ENCODE results near the gene INPPL1.

INPPL1 gene

DNA sequence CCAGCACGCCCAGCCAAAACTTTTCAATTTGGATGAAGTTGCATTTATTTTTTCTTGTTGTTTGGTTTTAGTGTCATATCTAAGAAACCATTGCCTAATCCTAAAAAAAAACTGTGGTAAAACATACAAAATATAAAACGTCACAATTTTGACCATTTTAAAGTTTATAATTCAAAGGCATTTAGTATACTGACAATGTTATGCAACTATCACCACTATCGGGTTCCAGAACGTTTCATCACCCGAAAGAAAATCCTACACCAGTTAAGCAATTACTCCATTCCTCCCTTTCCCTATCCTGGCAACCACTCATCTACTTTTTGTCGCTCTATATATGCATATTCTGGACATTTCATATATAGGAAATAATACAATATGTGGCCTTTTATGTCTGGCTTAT is 49.9 kb downstream of the INPPL1 start:
- Histone ChIP-seq H3K4me3 (IDR thresholded peaks at IDR 0.05; ENCODE audit: insufficient read depth, low read depth, low read length) (no peak overlapping the region), H3K4me1 (ENCODE audit: low read depth, poor library complexity, severe bottlenecking) (peaks cover 30% of the 10 kb centered on the region), H4K20me1 (ENCODE audit: insufficient read depth) (no peaks in the 10 kb centered on the region), H3K4me2 (no peak overlapping the region), H3K79me2 (ENCODE audit: insufficient read depth, low read depth) (no peaks in the 10 kb centered on the region), H3K27me3 (ENCODE audit: insufficient read depth, low read depth) (no peaks in the 10 kb centered on the region), H3K36me3 (ENCODE audit: insufficient read depth) (no peaks in the 10 kb centered on the region), H3K9ac (no peak overlapping the region), H3K27ac (no peak overlapping the region), H2AFZ (ENCODE audit: low read depth) (no peak overlapping the region)
- TF ChIP-seq, protein P1, sequence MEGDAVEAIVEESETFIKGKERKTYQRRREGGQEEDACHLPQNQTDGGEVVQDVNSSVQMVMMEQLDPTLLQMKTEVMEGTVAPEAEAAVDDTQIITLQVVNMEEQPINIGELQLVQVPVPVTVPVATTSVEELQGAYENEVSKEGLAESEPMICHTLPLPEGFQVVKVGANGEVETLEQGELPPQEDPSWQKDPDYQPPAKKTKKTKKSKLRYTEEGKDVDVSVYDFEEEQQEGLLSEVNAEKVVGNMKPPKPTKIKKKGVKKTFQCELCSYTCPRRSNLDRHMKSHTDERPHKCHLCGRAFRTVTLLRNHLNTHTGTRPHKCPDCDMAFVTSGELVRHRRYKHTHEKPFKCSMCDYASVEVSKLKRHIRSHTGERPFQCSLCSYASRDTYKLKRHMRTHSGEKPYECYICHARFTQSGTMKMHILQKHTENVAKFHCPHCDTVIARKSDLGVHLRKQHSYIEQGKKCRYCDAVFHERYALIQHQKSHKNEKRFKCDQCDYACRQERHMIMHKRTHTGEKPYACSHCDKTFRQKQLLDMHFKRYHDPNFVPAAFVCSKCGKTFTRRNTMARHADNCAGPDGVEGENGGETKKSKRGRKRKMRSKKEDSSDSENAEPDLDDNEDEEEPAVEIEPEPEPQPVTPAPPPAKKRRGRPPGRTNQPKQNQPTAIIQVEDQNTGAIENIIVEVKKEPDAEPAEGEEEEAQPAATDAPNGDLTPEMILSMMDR (conservative IDR thresholded peaks at IDR 0.05; ENCODE audit: low read depth, low read length): no peak

GRCh38 chr11:72278905-72279304 is 54.3 kb downstream of the INPPL1 start:
- H2AFZ ChIP-seq (ENCODE audit: low read depth): no peak overlapping the region

GRCh38 chr11:72280037-72280436 is 55.5 kb downstream of the INPPL1 start:
- H3K9ac ChIP-seq: no peak overlapping the region
- H3K79me2 ChIP-seq (ENCODE audit: insufficient read depth, low read depth): no peaks in the 10 kb centered on the region
- H3K27ac ChIP-seq: no peak overlapping the region
- no peak overlapping the region for H2AFZ ChIP-seq (ENCODE audit: low read depth)
- TF ChIP-seq, protein P1 (conservative IDR thresholded peaks at IDR 0.05; ENCODE audit: low read depth, low read length): no peak
- no peaks in the 10 kb centered on the region for H3K4me1 ChIP-seq (ENCODE audit: low read depth, poor library complexity, severe bottlenecking)
- no peaks in the 10 kb centered on the region for H3K27me3 ChIP-seq (ENCODE audit: insufficient read depth, low read depth)
- no peak overlapping the region for H3K4me3 ChIP-seq (IDR thresholded peaks at IDR 0.05; ENCODE audit: insufficient read depth, low read depth, low read length)
- no peaks in the 10 kb centered on the region for H4K20me1 ChIP-seq (ENCODE audit: insufficient read depth)
- H3K36me3 ChIP-seq (ENCODE audit: insufficient read depth): no peaks in the 10 kb centered on the region
- no peak overlapping the region for H3K4me2 ChIP-seq

More at GRCh38 chr11:72278905-72279304, 54.3 kb downstream of the INPPL1 start:
- Histone ChIP-seq H3K4me2 (no peak overlapping the region), H3K9ac (no peak overlapping the region), H3K36me3 (ENCODE audit: insufficient read depth) (no peaks in the 10 kb centered on the region), H3K27me3 (ENCODE audit: insufficient read depth, low read depth) (no peaks in the 10 kb centered on the region), H3K27ac (no peak overlapping the region), H3K79me2 (ENCODE audit: insufficient read depth, low read depth) (no peaks in the 10 kb centered on the region), H4K20me1 (ENCODE audit: insufficient read depth) (no peaks in the 10 kb centered on the region), H3K4me1 (ENCODE audit: low read depth, poor library complexity, severe bottlenecking) (peaks cover 2% of the 10 kb centered on the region), H3K4me3 (IDR thresholded peaks at IDR 0.05; ENCODE audit: insufficient read depth, low read depth, low read length) (no peak overlapping the region)
- TF ChIP-seq, protein P1 (conservative IDR thresholded peaks at IDR 0.05; ENCODE audit: low read depth, low read length): no peak

GRCh38 chr11:72280726-72281315 is 56.3 kb downstream of the INPPL1 start:
- no peaks in the 10 kb centered on the region for H4K20me1 ChIP-seq (ENCODE audit: insufficient read depth)
- H3K4me1 ChIP-seq (ENCODE audit: low read depth, poor library complexity, severe bottlenecking): no peaks in the 10 kb centered on the region
- no peak overlapping the region for H2AFZ ChIP-seq (ENCODE audit: low read depth)
- H3K27me3 ChIP-seq (ENCODE audit: insufficient read depth, low read depth): no peaks in the 10 kb centered on the region
- no peak overlapping the region for H3K27ac ChIP-seq
- H3K36me3 ChIP-seq (ENCODE audit: insufficient read depth): no peaks in the 10 kb centered on the region
- TF ChIP-seq, protein P1 (conservative IDR thresholded peaks at IDR 0.05; ENCODE audit: low read depth, low read length): no peak
- no peak overlapping the region for H3K9ac ChIP-seq
- H3K79me2 ChIP-seq (ENCODE audit: insufficient read depth, low read depth): no peaks in the 10 kb centered on the region
- H3K4me2 ChIP-seq: no peak overlapping the region
- H3K4me3 ChIP-seq (IDR thresholded peaks at IDR 0.05; ENCODE audit: insufficient read depth, low read depth, low read length): no peak overlapping the region
